Neuron (in vitro differentiated cells): ENCODE results near the gene NDST1.

Source experiments
- H2AFZ ChIP-seq: one replicate; pipeline ENCODE4 v1.6.1; 2013; ENCODE audit warnings: low read depth, mild to moderate bottlenecking, inconsistent platforms, low read length, moderate library complexity
- H3K27me3 ChIP-seq: one replicate; pipeline ENCODE4 v1.6.1; 2013; ENCODE audit warnings: low read length; ENCODE audit not compliant: insufficient read depth
- H3K36me3 ChIP-seq: one replicate; pipeline ENCODE4 v1.6.1; 2013; ENCODE audit warnings: low read length; ENCODE audit not compliant: insufficient read depth
- H3K4me1 ChIP-seq: one replicate; pipeline ENCODE4 v1.6.1; 2013; ENCODE audit warnings: low read length; ENCODE audit not compliant: insufficient read depth
- H3K4me3 ChIP-seq: 2 replicates; pipeline ENCODE4 v1.5.1; 2013; ENCODE audit warnings: mild to moderate bottlenecking, low read length, moderate library complexity
- H3K9me3 ChIP-seq: one replicate; pipeline ENCODE4 v1.6.1; 2013; ENCODE audit warnings: low read length

NDST1 gene

GRCh38 chr5:150539206-150539605 lies 31.3 kb downstream of the NDST1 start:
- no peaks in the 10 kb centered on the region for H3K9me3 ChIP-seq
- H3K36me3 ChIP-seq: peaks cover 83% of the 10 kb centered on the region

GRCh38 chr5:150540042-150540441 lies 32.1 kb downstream of the NDST1 start:
- no peak overlapping the region for H3K4me3 ChIP-seq
- H3K9me3 ChIP-seq: no peaks in the 10 kb centered on the region
- H2AFZ ChIP-seq: no peak overlapping the region
- H3K4me1 ChIP-seq: peaks cover 9% of the 10 kb centered on the region
- H3K36me3 ChIP-seq: peaks cover 78% of the 10 kb centered on the region
- no peaks in the 10 kb centered on the region for H3K27me3 ChIP-seq

More at GRCh38 chr5:150539206-150539605, 31.3 kb downstream of the NDST1 start:
- Histone ChIP-seq H3K4me1 (peaks cover 9% of the 10 kb centered on the region), H3K4me3 (no peak overlapping the region), H2AFZ (no peak overlapping the region), H3K27me3 (no peaks in the 10 kb centered on the region)

- peaks cover 72% of the 10 kb centered on the region for H3K36me3 ChIP-seq
- no peak overlapping the region for H3K4me3 ChIP-seq
Observed at GRCh38 chr5:150540615-150541396, 32.9 kb downstream of the NDST1 start.

GRCh38 chr5:150541397-150541675 lies 33.4 kb downstream of the NDST1 start:
- Histone ChIP-seq H3K36me3 (peaks cover 69% of the 10 kb centered on the region), H3K4me1 (peaks cover 9% of the 10 kb centered on the region)

More at GRCh38 chr5:150540615-150541396, 32.9 kb downstream of the NDST1 start:
- H3K4me1 ChIP-seq: peaks cover 9% of the 10 kb centered on the region
- H2AFZ ChIP-seq: no peak overlapping the region
- no peaks in the 10 kb centered on the region for H3K9me3 ChIP-seq
- no peaks in the 10 kb centered on the region for H3K27me3 ChIP-seq

GRCh38 chr5:150541895-150542294 lies 34.0 kb downstream of the NDST1 start:
- Histone ChIP-seq H2AFZ (no peak overlapping the region), H3K9me3 (no peaks in the 10 kb centered on the region), H3K36me3 (peaks cover 72% of the 10 kb centered on the region), H3K27me3 (no peaks in the 10 kb centered on the region), H3K4me1 (peaks cover 9% of the 10 kb centered on the region), H3K4me3 (no peak overlapping the region)

More at GRCh38 chr5:150541397-150541675, 33.4 kb downstream of the NDST1 start:
- Histone ChIP-seq H2AFZ (no peak overlapping the region), H3K9me3 (no peaks in the 10 kb centered on the region), H3K27me3 (no peaks in the 10 kb centered on the region), H3K4me3 (no peak overlapping the region)

- peaks cover 79% of the 10 kb centered on the region for H3K36me3 ChIP-seq
- H2AFZ ChIP-seq: no peak overlapping the region
- H3K27me3 ChIP-seq: no peaks in the 10 kb centered on the region
- no peak overlapping the region for H3K4me3 ChIP-seq
- peaks cover 9% of the 10 kb centered on the region for H3K4me1 ChIP-seq
- H3K9me3 ChIP-seq: no peaks in the 10 kb centered on the region
Observed at GRCh38 chr5:150542933-150543445, 35.1 kb downstream of the NDST1 start.

GRCh38 chr5:150544611-150545219 lies 36.8 kb downstream of the NDST1 start:
- no peaks in the 10 kb centered on the region for H3K9me3 ChIP-seq
- no peaks in the 10 kb centered on the region for H3K27me3 ChIP-seq
- H3K4me1 ChIP-seq: peaks cover 9% of the 10 kb centered on the region
- H3K4me3 ChIP-seq: no peak overlapping the region
- H3K36me3 ChIP-seq: peaks cover 74% of the 10 kb centered on the region
- no peak overlapping the region for H2AFZ ChIP-seq

GRCh38 chr5:150545246-150545645 lies 37.3 kb downstream of the NDST1 start:
- no peaks in the 10 kb centered on the region for H3K27me3 ChIP-seq
- no peak overlapping the region for H3K4me3 ChIP-seq
- H2AFZ ChIP-seq: no peak overlapping the region
- peaks cover 74% of the 10 kb centered on the region for H3K36me3 ChIP-seq
- no peaks in the 10 kb centered on the region for H3K9me3 ChIP-seq
- H3K4me1 ChIP-seq: peaks cover 9% of the 10 kb centered on the region

- no peaks in the 10 kb centered on the region for H3K27me3 ChIP-seq
- H2AFZ ChIP-seq: no peak overlapping the region
- H3K36me3 ChIP-seq: peaks cover 72% of the 10 kb centered on the region
- H3K4me1 ChIP-seq: peaks cover 2% of the 10 kb centered on the region
- no peak overlapping the region for H3K4me3 ChIP-seq
- no peaks in the 10 kb centered on the region for H3K9me3 ChIP-seq
Observed at GRCh38 chr5:150548123-150548522, 40.2 kb downstream of the NDST1 start.

GRCh38 chr5:150549735-150550134 lies 41.8 kb downstream of the NDST1 start:
- no peak overlapping the region for H2AFZ ChIP-seq
- no peaks in the 10 kb centered on the region for H3K27me3 ChIP-seq
- peaks cover 79% of the 10 kb centered on the region for H3K36me3 ChIP-seq
- no peak overlapping the region for H3K4me3 ChIP-seq
- no peaks in the 10 kb centered on the region for H3K9me3 ChIP-seq
- no peaks in the 10 kb centered on the region for H3K4me1 ChIP-seq

- H3K27me3 ChIP-seq: no peaks in the 10 kb centered on the region
- no peak overlapping the region for H3K4me3 ChIP-seq
- H3K4me1 ChIP-seq: no peaks in the 10 kb centered on the region
- H3K36me3 ChIP-seq: peaks cover 80% of the 10 kb centered on the region
- no peak overlapping the region for H2AFZ ChIP-seq
- no peaks in the 10 kb centered on the region for H3K9me3 ChIP-seq
Observed at GRCh38 chr5:150550286-150550685, 42.4 kb downstream of the NDST1 start.

- H3K36me3 ChIP-seq: peaks cover 88% of the 10 kb centered on the region
Observed at GRCh38 chr5:150551066-150551465, 43.1 kb downstream of the NDST1 start.

GRCh38 chr5:150553402-150553801 lies 45.5 kb downstream of the NDST1 start:
- peaks cover 75% of the 10 kb centered on the region for H3K36me3 ChIP-seq
- no peaks in the 10 kb centered on the region for H3K4me1 ChIP-seq
- H2AFZ ChIP-seq: no peak overlapping the region
- H3K4me3 ChIP-seq: no peak overlapping the region
- no peaks in the 10 kb centered on the region for H3K9me3 ChIP-seq
- no peaks in the 10 kb centered on the region for H3K27me3 ChIP-seq

More at GRCh38 chr5:150551066-150551465, 43.1 kb downstream of the NDST1 start:
- no peak overlapping the region for H3K4me3 ChIP-seq
- H3K9me3 ChIP-seq: no peaks in the 10 kb centered on the region
- no peaks in the 10 kb centered on the region for H3K27me3 ChIP-seq
- no peaks in the 10 kb centered on the region for H3K4me1 ChIP-seq
- H2AFZ ChIP-seq: no peak overlapping the region
